OCI-LY3 (cell line): ENCODE results near the gene FCMR.

Source experiments
- CTCF ChIP-seq: fragments of 200-600, 300-600 bp; sonication (generic); IDR thresholded peaks from 2 replicates; pipeline ENCODE4 v1.5.1; 2014; ENCODE audit warnings: antibody characterized with exemption, low read length, low read depth
- EZH2phosphoT487 ChIP-seq: fragments of 200-600 bp; shearing (Covaris generic); IDR thresholded peaks from 2 replicates; pipeline ENCODE4 v1.6.1; 2018; ENCODE audit warnings: antibody characterized with exemption, mixed run types, low read depth

GRCh38 chr1:206905295-206906164, 16.2 kb downstream of the FCMR start:
- TF ChIP-seq CTCF (no peak), EZH2phosphoT487 (no peak)
